Skin of body (tissue), 3 donors: Measurements from ENCODE around the gene NHERF2. TPM values are rescaled to one million over a fixed set of nuclear protein-coding genes. Genes with fewer than 3 reads are reported as not detected.

Experiments used
- DNase-seq: peaks from one replicate; lab custom pipeline; 2025; lab: John Stamatoyannopoulos, UW
- small RNA-seq: library from RNA; depleted of rRNA; stranded (forward); fragments of <200 nt; gene quantifications from one replicate; pipeline ENCODE3, GENCODE V24; 2014; ENCODE audit warnings: low replicate concordance
- total RNA-seq: library from RNA; depleted of rRNA; stranded (reverse); fragments of >200 nt; gene quantifications from one replicate; pipeline ENCODE4 v1.2.3, GENCODE V29; 2014

The NHERF2 gene
- total RNA-seq, 1 donor from 2014 or later: 20.1 TPM

GRCh38 chr16:2079991-2080390, 53.3 kb downstream of the NHERF2 start:
- DNase-seq: no peak

DNA sequence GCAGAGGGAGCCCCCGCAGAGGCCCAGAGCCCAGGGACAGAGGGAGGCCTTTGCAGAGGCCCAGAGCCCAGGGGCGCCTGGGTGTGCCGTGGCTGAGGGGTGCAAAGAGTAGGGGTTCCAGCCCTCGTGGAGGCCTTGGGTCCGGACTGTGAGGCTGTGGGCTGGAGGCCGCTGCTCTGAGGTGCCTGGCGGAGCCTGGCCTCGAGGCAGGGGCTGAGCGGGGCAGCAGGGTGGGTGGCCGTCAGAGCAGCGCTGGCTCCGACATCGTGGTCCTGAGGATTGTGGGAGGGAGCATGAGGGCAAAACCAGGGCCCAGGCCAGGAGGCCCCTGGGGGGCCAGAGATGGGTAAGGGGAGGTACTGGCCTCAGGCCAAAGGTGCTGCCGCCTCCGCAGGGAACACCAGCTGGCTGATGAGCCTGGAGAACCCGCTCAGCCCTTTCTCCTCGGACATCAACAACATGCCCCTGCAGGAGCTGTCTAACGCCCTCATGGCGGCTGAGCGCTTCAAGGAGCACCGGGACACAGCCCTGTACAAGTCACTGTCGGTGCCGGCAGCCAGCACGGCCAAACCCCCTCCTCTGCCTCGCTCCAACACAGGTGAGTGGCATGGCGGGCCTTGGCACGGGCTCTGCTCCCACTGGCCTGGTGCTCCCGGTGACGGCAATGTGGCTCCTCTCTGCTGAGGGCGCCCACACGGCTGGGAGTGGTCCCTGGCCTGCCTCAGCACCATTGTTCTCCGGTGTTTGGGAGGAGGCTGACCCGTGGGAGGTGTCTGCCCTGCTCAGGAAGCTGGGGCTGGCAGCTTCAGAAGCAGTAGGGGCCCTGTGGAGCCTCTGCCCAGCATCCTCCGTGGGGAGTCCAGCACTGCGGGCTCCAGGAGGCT, 54.7 kb downstream of the NHERF2 start:
- no peak for DNase-seq

DNA sequence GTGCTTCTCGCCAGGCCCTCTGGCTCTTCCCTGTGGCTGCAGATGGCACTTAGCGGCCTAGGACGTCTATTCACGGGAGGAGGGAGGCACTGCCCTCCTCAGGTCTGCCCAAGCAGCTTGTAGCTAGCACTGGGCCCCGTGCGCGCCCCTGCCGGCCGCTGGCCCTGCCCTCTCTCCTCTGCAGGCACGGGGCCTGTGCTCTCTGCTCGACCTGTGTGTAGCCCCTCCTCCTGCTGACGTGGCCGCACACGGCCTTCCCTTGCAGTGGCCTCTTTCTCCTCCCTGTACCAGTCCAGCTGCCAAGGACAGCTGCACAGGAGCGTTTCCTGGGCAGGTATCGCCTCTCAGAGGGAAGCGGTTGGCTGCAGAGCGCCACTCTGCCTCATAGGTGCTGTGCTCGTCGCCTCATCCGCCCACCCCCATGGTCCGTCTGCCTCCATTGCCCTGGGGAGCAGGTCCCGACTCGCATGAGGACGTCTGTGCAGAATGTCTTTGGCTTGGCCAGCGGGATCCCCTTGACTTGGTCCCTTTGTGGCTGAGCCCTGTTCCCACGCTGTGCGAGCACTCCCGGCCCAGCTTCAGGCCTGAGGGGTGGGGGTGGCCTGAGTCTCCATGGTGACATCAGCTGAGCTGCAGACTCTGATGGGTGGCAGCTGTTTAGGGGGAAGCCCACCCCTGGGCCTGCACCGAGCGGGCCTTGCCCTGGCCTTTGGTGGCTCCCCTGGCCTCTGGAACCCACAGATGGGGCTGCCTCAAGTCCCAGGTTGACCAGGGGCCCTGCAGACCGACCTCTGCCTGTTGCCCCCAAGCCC, 55.7 kb downstream of the NHERF2 start:
- DNase-seq: no peak

DNA sequence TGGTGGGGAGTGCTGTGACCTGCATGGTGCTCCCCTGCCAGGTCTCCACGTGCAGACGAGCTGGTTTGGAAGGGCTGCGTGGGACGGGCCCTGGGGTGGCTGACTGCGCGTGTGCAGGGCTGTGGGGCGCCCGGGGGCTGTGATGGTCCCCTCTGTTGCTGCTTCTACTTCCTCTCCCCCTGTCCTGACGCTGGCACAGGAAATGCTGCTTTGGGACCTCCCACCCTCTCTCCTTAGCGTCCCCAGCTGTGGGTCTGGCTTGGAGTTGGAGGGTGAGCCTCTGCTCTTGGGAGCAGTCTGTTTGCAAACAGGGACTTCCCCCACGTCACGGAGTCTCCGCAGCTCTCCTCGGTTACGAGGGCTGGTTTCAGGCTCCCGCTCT, 56.3 kb downstream of the NHERF2 start:
- DNase-seq: no peak

- DNase-seq: no peak
Observed at GRCh38 chr16:2083409-2083808, 56.7 kb downstream of the NHERF2 start.

GRCh38 chr16:2083876-2084780, 57.4 kb downstream of the NHERF2 start:
- DNase-seq: no peak

- DNase-seq: no peak
Observed at GRCh38 chr16:2084895-2085625, 58.4 kb downstream of the NHERF2 start.

GRCh38 chr16:2085669-2086068, 59.0 kb downstream of the NHERF2 start:
- DNase-seq: no peak

DNA sequence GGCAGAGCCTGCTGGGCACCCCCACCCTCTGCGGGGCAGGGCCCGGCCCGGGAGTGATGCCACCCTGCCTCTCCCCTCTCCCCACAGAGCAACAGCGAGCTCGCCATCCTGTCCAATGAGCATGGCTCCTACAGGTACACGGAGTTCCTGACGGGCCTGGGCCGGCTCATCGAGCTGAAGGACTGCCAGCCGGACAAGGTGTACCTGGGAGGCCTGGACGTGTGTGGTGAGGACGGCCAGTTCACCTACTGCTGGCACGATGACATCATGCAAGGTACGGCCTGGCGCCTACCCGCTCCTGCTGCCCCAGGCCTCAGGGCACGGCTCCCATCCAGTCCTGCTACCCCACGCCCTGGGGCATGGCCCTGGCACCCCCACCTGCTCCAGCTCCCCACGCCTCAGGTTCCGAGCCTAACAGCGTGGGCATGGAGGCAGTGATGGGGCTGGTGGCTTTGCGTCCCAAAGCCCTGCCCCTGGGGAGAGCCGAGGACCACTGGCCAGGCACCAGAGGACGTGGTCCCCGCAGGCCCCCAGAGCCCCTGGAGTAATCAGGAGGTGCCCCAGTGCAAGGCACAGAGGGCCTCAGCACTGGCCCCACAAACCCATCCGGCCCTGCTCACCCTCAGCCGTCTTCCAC, 59.5 kb downstream of the NHERF2 start:
- no peak for DNase-seq

DNA sequence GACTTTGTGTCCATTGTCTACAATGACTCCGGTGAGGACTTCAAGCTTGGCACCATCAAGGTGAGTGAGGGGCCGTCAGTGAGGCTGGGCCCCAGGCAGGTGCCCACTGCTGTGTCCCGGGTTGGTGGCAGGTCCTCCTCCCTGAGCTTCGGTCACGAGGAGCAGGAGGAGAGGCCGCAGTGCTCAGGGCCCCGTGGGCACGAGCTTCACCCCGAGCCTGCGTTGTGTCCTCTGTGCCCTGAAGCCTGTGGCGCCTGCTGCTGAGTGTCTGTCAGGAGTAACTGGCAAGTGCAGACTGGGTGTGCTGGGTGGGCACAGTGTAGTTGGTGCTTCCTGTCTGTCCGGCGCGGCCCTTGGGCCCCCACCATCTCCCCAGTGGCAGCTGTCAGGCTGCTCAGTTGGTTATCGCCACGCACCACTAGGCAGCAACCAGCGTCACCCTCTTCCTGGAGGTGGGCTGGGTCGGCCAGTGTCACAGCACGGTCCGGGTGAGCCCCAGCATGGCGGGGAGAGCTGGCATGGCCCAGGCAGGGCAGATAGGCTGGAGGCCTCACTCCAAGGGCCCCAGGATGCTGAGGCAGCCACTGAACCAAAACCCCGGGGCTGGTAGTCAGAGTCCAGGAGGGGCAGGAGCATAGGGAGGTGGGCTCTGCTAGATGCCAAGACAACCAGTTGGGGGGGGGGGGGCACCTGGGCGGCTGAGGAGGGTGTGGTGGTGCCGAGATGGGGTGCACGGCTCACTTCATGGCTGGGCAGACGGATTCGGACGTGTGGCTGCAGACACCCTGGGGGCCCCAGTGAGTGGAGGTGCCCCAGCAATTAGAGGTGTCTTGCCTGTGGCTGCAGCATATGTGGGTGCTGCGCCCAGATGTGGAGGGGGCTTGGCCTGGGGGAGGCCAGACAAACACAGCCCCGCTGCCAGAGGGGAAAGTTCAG, 60.4 kb downstream of the NHERF2 start:
- DNase-seq: no peak

DNA sequence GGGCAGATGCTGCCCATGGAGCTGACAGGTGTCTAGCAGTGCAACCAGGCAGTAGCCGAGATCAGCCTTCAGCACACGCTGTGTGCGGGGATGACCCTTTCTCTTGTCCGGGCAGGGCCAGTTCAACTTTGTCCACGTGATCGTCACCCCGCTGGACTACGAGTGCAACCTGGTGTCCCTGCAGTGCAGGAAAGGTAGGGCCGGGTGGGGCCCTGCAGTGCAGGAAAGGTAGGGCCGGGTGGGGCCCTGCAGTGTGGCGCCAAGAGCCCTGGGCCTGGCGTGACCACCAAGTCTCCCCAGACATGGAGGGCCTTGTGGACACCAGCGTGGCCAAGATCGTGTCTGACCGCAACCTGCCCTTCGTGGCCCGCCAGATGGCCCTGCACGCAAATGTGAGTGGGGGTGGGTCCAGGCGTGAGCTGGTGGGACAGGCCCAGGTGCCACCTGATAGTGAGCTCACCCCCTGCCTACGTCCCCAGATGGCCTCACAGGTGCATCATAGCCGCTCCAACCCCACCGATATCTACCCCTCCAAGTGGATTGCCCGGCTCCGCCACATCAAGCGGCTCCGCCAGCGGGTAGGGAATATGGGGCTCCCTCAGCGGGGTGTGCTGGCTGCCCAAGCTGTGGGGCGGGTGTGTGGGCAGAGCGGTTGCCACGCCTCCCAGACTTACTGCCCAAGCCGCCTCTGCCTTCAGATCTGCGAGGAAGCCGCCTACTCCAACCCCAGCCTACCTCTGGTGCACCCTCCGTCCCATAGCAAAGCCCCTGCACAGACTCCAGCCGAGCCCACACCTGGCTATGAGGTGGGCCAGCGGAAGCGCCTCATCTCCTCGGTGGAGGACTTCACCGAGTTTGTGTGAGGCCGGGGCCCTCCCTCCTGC, 61.3 kb downstream of the NHERF2 start:
- no peak for DNase-seq

Small RNA genes within 50 kb of the gene (small RNA-seq; reads per million reads assigned to genes)
- not detected for gene RN7SL219P

Other genes with a start within 250 kb of the NHERF2 start
- 32.7 TPM for gene SPSB3, start 244.3 kb upstream of the NHERF2 start, total RNA-seq
- 26.0 TPM for gene NUBP2, start 243.9 kb upstream of the NHERF2 start, total RNA-seq
- gene IGFALS, start 233.2 kb upstream of the NHERF2 start, total RNA-seq: not detected
- 31.1 TPM for gene HAGH, start 200.1 kb upstream of the NHERF2 start, total RNA-seq
- gene FAHD1, start 199.7 kb upstream of the NHERF2 start, total RNA-seq: 26.0 TPM
- 0.39 TPM for gene MEIOB, start 154.7 kb upstream of the NHERF2 start, total RNA-seq
- 4.3 TPM for gene HS3ST6, start 108.5 kb upstream of the NHERF2 start, total RNA-seq
- gene MSRB1, start 83.7 kb upstream of the NHERF2 start, total RNA-seq: 9.2 TPM
- gene RPL3L, start 72.2 kb upstream of the NHERF2 start, total RNA-seq: 14.2 TPM
- gene NDUFB10, start 67.4 kb upstream of the NHERF2 start, total RNA-seq: 72.4 TPM
- 1,364 TPM for gene RPS2, start 62.1 kb upstream of the NHERF2 start, total RNA-seq
- not detected for gene RNF151, start 60.0 kb upstream of the NHERF2 start, total RNA-seq
- gene TBL3, start 54.8 kb upstream of the NHERF2 start, total RNA-seq: 17.5 TPM
- 0.39 TPM for gene NOXO1, start 45.4 kb upstream of the NHERF2 start, total RNA-seq
- 5.8 TPM for gene GFER, start 42.7 kb upstream of the NHERF2 start, total RNA-seq
- gene SYNGR3, start 36.9 kb upstream of the NHERF2 start, total RNA-seq: 0.69 TPM
- gene ZNF598, start 17.1 kb upstream of the NHERF2 start, total RNA-seq: 12.8 TPM
- 2.2 TPM for gene NPW, start 7.1 kb upstream of the NHERF2 start, total RNA-seq
- 14.8 TPM for gene NTHL1, start 20.9 kb downstream of the NHERF2 start, total RNA-seq
- gene TSC2, start 21.1 kb downstream of the NHERF2 start, total RNA-seq: 58.9 TPM
- gene PKD1, start 109.0 kb downstream of the NHERF2 start, total RNA-seq: 76.2 TPM
- gene RAB26, start 121.7 kb downstream of the NHERF2 start, total RNA-seq: 1.6 TPM
- 17.3 TPM for gene TRAF7, start 128.9 kb downstream of the NHERF2 start, total RNA-seq
- gene CASKIN1, start 169.7 kb downstream of the NHERF2 start, total RNA-seq: 0.79 TPM
- 9.4 TPM for gene MLST8, start 178.6 kb downstream of the NHERF2 start, total RNA-seq
- gene BRICD5, start 184.0 kb downstream of the NHERF2 start, total RNA-seq: 2.7 TPM
- 4.1 TPM for gene PGP, start 187.9 kb downstream of the NHERF2 start, total RNA-seq
- 23.2 TPM for gene E4F1, start 196.7 kb downstream of the NHERF2 start, total RNA-seq
- gene DNASE1L2, start 209.5 kb downstream of the NHERF2 start, total RNA-seq: 17.3 TPM
- gene ECI1, start 224.7 kb downstream of the NHERF2 start, total RNA-seq: 24.3 TPM
- 57.3 TPM for gene RNPS1, start 241.2 kb downstream of the NHERF2 start, total RNA-seq